Gastrocnemius medialis (tissue), 4 donors: Measurements from ENCODE around the gene FLT3LG. TPM values are rescaled to one million over a fixed set of nuclear protein-coding genes. Genes with fewer than 3 reads are reported as not detected.
A peak's percentile ranks its signal among the peaks of the same experiment; 100 is the strongest.

ENCODE experiments used
- ATAC-seq, 2 donors: fragments of 150-250 bp; one replicate each; pipeline ENCODE4 v1.9.1; 2016
- DNase-seq, 2 donors: peaks; one replicate each; pipeline ENCODE4 v3.0.0-alpha.2; 2019
- H3K27ac ChIP-seq, 4 donors: fragments of 200-600 bp; sonication (generic); 1 replicate in 1 of 4; 2 replicates in 3 of 4; pipeline ENCODE4 v1.5.1; 2016 to 2018; ENCODE audit warnings: mild to moderate bottlenecking in 2 of 4, moderate library complexity in 1 of 4
- H3K27me3 ChIP-seq, 3 donors: fragments of 200-600 bp; sonication (generic) in 2 of 3; 1 replicate in 1 of 3; 2 replicates in 2 of 3; pipeline versions ENCODE4 v1.5.1 to v1.6.0; 2016 to 2019; ENCODE audit warnings: mild to moderate bottlenecking in 1 of 3, moderate library complexity in 1 of 3
- H3K36me3 ChIP-seq, 2 donors: fragments of 200-600 bp; sonication (generic) in 1 of 2; one replicate each; pipeline ENCODE4 v1.5.1; 2017 to 2018
- H3K4me1 ChIP-seq, 2 donors: fragments of 200-600 bp; sonication (generic) in 1 of 2; one replicate each; pipeline ENCODE4 v1.5.1; 2016 to 2017; ENCODE audit warnings: mild to moderate bottlenecking in 2 of 2
- H3K4me3 ChIP-seq, 4 donors: fragments of 200-600 bp; sonication (generic) in 3 of 4; 1 replicate in 1 of 4; 2 replicates in 3 of 4; pipeline ENCODE4 v1.5.1; 2016 to 2019; ENCODE audit warnings: mild to moderate bottlenecking in 2 of 4
- H3K9me3 ChIP-seq, 3 donors: fragments of 200-600 bp; sonication (generic) in 2 of 3; 1 replicate in 1 of 3; 2 replicates in 2 of 3; pipeline ENCODE4 v1.5.1; 2016 to 2019
- POLR2A ChIP-seq, 2 donors: fragments of 450-650 bp; IDR thresholded peaks; one replicate each; pipeline ENCODE4 v1.6.1; 2017; ENCODE audit warnings: antibody characterized with exemption in 2 of 2, mild to moderate bottlenecking in 2 of 2, moderate library complexity in 2 of 2
- in situ Hi-C, 4 donors: fragments of 200-750 bp; cut with MboI; loops; one replicate each; pipeline versions ENCODE4 v1.15.0 to v1.8.0; 2017; ENCODE audit warnings: low sequenced_read_pairs in 4 of 4
- intact Hi-C: fragments of 100-400 bp; cut with DNase I; formaldehyde crosslinking; loops from one replicate; pipeline ENCODE4 v1.15.1; 2023; ENCODE audit warnings: low total_unique reads
- total RNA-seq, 4 donors: library from RNA; depleted of rRNA; stranded (reverse); fragments of >200 nt; gene quantifications; one replicate each; pipeline versions ENCODE4 v1.1.0 to v1.2.3, GENCODE V29; 2016
- TF ChIP-seq, protein P1 (sequence below), 5 experiments: fragments of 450-650 bp in 3 of 5; fragments of 200-600 bp in 2 of 5; sonication (generic) in 2 of 5; IDR thresholded peaks in 4 of 5; conservative IDR thresholded peaks in 1 of 5; 1 replicate in 4 of 5; 2 replicates in 1 of 5; pipeline ENCODE4 v1.5.1; 2016 to 2019; ENCODE audit warnings: antibody characterized with exemption in 5 of 5, mild to moderate bottlenecking in 3 of 5, moderate library complexity in 3 of 5

Gene FLT3LG
- total RNA-seq, 4 donors from 2014 or later: 0.91 to 2.7 (median 1.2) TPM

DNA sequence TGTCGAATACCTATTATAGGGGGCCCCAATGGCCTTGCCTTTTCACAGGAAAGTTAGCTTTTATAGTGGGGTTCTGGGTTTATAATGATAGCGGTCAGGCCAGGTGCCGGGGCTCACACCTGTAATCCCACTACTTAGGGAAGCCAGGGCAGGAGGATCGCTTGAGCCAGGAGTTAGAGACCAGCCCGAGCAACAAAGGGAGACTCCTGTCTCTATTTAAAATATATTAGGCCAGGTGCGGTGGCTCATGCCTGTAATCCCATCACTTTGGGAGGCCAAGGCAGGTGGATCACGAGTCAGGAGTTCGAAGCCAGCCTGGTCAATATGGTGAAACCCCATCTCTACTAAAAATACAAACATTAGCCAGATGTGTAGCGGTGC, 29.6 kb downstream of the FLT3LG start:
- no peak overlapping the region for H3K4me3 ChIP-seq
- TF ChIP-seq, protein P1, sequence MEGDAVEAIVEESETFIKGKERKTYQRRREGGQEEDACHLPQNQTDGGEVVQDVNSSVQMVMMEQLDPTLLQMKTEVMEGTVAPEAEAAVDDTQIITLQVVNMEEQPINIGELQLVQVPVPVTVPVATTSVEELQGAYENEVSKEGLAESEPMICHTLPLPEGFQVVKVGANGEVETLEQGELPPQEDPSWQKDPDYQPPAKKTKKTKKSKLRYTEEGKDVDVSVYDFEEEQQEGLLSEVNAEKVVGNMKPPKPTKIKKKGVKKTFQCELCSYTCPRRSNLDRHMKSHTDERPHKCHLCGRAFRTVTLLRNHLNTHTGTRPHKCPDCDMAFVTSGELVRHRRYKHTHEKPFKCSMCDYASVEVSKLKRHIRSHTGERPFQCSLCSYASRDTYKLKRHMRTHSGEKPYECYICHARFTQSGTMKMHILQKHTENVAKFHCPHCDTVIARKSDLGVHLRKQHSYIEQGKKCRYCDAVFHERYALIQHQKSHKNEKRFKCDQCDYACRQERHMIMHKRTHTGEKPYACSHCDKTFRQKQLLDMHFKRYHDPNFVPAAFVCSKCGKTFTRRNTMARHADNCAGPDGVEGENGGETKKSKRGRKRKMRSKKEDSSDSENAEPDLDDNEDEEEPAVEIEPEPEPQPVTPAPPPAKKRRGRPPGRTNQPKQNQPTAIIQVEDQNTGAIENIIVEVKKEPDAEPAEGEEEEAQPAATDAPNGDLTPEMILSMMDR (IDR thresholded peaks at IDR 0.05 in 4 of 5, conservative IDR thresholded peaks at IDR 0.05 in 1 of 5): no peak
- TF ChIP-seq POLR2A (IDR thresholded peaks at IDR 0.05): no peak
- no peaks in the 10 kb centered on the region for H3K9me3 ChIP-seq
- H3K4me1 ChIP-seq: peaks cover 10 to 13% of the 10 kb centered on the region in 2 donors
- in situ Hi-C loops: no loop called here
- peaks cover 0 to 15% of the 10 kb centered on the region in 2 donors for H3K36me3 ChIP-seq
- no peaks in the 10 kb centered on the region for H3K27me3 ChIP-seq
- intact Hi-C loops: no loop called here
- DNase-seq: no peak
- H3K27ac ChIP-seq: peak overlapping the region; percentile 20 to 74 (median 49)
- ATAC-seq: no peak

DNA sequence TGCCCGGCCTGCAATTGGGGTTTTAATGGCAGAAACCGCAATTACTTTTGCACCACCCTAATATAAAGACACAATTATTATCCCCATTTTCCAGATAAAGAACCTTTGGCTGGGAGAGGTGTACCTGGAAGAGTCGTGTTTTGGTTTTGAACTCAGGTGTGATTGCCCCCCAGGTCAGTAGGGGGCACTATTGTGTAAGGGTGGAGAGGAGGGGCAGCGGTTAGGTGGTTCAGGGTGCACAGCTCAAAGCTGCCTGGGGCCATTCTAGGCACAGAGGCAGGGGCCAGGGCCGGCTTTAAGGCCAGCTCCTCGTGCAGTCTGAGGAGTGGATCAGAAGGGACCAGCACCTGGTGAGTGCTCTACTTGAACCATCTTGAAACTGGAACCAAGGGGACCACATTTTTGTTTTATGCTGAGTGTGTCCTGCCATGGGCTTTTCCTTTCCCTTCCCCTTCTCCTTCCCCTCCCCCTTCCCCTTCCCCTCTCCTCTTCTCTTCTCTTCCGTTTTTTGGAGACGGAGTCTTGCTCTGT, 32.6 kb downstream of the FLT3LG start:
- DNase-seq (peak in 1 of 2 donors; percentile 50), ATAC-seq (peak; percentile 25 to 71)
- Histone ChIP-seq H3K4me1 (peaks cover 5 to 7% of the 10 kb centered on the region in 2 donors), H3K4me3 (no peak overlapping the region), H3K36me3 (no peaks in the 10 kb centered on the region), H3K27ac (no peak overlapping the region), H3K9me3 (no peaks in the 10 kb centered on the region), H3K27me3 (no peaks in the 10 kb centered on the region)
- TF ChIP-seq POLR2A (IDR thresholded peaks at IDR 0.05): no peak
- TF ChIP-seq, protein P1 (IDR thresholded peaks at IDR 0.05 in 4 of 5, conservative IDR thresholded peaks at IDR 0.05 in 1 of 5): peak; percentile 72 to 93 (median 81)
- intact Hi-C loops (loop anchor here (1.0 kb wide), 3 partner anchors 41 to 166 kb away; no protein-coding TSS in a partner anchor), in situ Hi-C loops (loop anchor here in 3 of 4 donors (5.0 kb wide), 2 partner anchors 41 to 171 kb away; partner anchors contain the start of gene PRMT1 (in 1 of the 3))

DNA sequence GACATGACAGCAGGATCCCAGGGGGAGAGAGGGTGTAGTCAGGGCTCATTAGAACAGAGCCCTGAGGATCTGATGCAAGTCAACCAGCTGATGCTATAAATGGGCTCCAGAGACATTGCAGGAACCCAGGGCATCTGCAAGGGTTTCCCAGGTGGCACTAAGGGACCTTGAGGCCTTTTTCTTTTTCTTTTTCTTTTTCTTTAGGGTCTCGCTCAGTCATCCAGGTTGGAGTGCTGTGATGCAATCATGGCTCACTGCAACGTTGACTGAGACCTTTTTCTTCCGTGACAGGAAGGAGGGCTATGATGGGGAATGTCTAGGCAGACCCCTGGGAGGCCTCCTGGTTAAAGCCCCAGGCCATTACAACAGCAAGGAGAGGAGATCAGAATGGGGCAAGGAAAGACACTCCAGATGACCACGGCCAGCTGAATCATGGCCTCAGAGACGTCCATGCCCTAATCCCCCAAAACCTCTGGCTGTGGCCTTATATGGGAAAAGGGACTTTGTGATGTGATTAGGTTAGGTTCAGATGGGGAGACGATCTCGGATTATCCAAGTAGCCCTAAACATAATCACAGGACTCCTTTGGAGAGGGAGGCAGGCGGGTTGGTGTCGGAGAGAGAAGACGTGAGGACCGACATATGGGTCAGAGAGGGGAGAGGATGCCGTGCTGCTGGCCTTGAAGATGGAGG, 33.9 kb downstream of the FLT3LG start:
- Histone ChIP-seq H3K9me3 (no peaks in the 10 kb centered on the region), H3K4me3 (no peak overlapping the region), H3K27me3 (no peaks in the 10 kb centered on the region), H3K36me3 (no peaks in the 10 kb centered on the region), H3K4me1 (peaks cover 5 to 19% of the 10 kb centered on the region in 2 donors), H3K27ac (no peak overlapping the region)
- ATAC-seq: no peak
- TF ChIP-seq POLR2A (IDR thresholded peaks at IDR 0.05): no peak
- TF ChIP-seq, protein P1 (IDR thresholded peaks at IDR 0.05 in 4 of 5, conservative IDR thresholded peaks at IDR 0.05 in 1 of 5): no peak
- no peak for DNase-seq
- intact Hi-C loops (no loop called here), in situ Hi-C loops (loop anchor here in 3 of 4 donors (5.0 kb wide), 2 partner anchors 39 to 169 kb away; partner anchors contain the start of gene PRMT1 (in 1 of the 3))

DNA sequence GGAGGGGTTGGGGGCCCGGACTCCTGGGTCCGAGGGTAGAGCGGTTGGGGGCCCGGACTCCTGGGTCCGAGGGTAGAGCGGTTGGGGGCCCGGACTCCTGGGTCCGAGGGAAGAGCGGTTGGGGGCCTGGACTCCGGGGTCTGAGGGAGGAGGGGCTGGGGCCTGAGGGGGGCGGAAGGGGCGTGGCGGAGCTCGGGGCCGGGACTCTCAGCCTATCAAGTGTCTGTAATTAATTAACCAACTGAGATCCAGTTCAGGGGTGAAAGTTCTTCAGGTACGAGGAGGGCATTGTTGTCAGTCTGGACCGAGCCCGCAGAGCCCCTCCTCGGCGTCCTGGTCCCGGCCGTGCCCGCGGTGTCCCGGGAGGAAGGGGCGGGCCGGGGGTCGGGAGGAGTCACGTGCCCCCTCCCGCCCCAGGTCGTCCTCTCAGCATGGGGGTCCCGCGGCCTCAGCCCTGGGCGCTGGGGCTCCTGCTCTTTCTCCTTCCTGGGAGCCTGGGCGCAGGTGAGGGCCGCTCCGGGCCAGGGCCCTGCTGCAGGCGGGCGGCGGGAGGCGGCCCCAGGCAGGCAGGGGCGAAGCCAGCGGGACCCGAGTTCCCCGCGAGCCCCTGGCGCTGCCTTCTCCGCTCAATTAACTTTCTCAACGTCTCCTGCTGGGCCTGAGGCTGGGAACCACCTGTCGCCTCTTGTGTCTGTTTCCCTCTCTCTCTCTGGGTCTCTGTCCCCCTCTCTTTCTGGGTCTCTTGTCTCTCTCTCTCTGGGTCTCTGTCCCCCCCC, 39.1 kb downstream of the FLT3LG start:
- Histone ChIP-seq H3K9me3 (no peaks in the 10 kb centered on the region), H3K4me1 (peaks cover 9 to 23% of the 10 kb centered on the region in 2 donors), H3K27ac (peak overlapping the region; percentile 87 to 91 (median 88)), H3K4me3 (peak overlapping the region; percentile 73 to 86 (median 84)), H3K27me3 (no peaks in the 10 kb centered on the region), H3K36me3 (no peaks in the 10 kb centered on the region)
- in situ Hi-C loops (no loop called here), intact Hi-C loops (no loop called here)
- ATAC-seq (peak; percentile 61 to 71), DNase-seq (peak in 1 of 2 donors; percentile 38)
- TF ChIP-seq POLR2A (IDR thresholded peaks at IDR 0.05): no peak
- TF ChIP-seq, protein P1 (IDR thresholded peaks at IDR 0.05 in 4 of 5, conservative IDR thresholded peaks at IDR 0.05 in 1 of 5): no peak
